GM19035 (cell line): ENCODE results near the gene BRD3OS.
"Not testable (repeated sequence)": the region's sequence is repeated elsewhere in the genome, so short reads cannot be mapped to it uniquely, and the experiment has no call there.

ENCODE experiments used
- ATAC-seq: cut with Tn5 transposase; IDR thresholded peaks from one replicate; pipeline ENCODE4 v1.9.1; 2021; ENCODE audit not compliant: unreplicated experiment

BRD3OS gene

GRCh38 chr9:134061688-134062371 is 36.5 kb downstream of the BRD3OS start:
- ATAC-seq: no peak

- no peak for ATAC-seq
Observed at GRCh38 chr9:134062461-134063087, 37.3 kb downstream of the BRD3OS start.

GRCh38 chr9:134063088-134063570 is 37.8 kb downstream of the BRD3OS start:
- no peak for ATAC-seq

DNA sequence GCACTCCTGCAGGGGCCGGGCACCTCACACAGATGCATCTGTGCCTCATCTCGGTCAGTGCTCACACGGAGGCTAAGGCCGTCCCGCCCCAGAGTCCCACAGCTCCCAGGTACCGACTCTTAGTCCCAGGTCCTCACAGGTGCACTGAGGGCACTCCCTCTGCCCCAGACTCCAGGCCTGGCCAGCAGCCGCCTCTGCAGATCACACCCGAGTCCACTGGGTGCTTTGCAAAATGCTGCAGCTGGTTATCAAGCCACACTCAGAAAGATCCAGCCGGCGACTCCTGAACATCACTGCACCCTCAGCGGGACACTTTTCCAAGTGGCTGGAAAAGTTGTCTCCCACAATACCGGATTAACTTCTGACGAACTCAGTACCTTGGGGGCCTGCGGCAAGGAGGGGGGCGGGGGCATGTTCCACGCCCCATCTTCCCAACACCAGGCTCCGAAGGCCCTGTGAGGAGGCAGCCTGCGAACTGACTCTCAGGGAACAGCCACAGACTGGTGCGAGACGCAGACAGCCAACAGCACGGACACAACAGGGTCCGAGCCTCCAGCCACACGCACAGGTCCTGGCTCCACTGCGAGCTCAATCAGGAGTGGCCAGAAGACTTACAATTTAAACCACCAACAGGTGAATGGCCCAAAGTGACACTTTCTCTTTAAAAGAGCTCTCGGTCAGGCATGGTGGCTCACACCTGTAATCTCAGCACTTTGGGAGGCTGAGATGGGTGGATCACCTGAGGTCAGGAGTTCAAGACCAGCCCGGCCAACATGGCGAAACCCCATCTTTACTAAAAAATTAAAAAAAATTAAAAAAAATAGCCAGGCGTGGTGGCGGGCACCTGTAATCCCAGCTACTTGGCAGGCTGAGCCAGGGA is 38.5 kb downstream of the BRD3OS start:
- ATAC-seq: no peak

DNA sequence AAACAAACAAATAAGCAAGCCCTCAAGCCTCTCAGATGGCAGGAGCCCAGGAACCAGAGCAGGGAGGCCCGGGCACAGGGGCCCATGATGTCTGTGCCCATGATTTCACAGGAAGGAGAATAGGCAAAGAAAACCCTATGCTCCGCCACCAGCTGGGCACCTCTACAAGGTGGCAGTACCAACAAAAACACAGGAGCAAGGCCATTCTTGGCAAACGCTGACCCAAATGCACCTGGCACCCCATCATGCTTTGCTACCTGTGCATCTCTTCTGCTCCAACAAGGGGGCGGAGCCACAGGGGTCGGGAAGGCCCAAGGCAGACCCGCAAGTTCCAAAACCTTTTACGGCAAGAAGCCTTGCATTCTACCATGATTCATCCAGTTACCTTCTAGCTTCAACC is 39.4 kb downstream of the BRD3OS start:
- no peak for ATAC-seq

- ATAC-seq: no peak
Observed at GRCh38 chr9:134065612-134066419, 40.5 kb downstream of the BRD3OS start.

DNA sequence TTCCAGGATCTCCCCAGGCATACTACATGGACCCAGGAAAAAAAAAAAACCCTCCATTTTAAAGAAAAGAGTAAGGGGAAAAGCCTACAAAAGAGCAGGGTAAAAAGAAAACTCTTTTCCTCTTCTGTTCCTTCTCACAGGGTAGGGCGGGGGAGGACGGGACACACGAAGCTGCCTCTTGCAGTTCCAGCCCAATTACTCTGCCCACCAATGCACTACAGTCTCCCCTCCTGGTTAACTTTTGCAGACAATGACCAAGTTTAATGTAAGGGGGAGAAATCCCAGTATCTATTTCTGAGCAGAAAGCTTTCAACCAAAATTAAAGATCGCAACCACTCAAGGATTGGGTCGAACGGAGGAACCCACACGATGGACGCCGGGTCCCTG is 41.2 kb downstream of the BRD3OS start:
- no peak for ATAC-seq

DNA sequence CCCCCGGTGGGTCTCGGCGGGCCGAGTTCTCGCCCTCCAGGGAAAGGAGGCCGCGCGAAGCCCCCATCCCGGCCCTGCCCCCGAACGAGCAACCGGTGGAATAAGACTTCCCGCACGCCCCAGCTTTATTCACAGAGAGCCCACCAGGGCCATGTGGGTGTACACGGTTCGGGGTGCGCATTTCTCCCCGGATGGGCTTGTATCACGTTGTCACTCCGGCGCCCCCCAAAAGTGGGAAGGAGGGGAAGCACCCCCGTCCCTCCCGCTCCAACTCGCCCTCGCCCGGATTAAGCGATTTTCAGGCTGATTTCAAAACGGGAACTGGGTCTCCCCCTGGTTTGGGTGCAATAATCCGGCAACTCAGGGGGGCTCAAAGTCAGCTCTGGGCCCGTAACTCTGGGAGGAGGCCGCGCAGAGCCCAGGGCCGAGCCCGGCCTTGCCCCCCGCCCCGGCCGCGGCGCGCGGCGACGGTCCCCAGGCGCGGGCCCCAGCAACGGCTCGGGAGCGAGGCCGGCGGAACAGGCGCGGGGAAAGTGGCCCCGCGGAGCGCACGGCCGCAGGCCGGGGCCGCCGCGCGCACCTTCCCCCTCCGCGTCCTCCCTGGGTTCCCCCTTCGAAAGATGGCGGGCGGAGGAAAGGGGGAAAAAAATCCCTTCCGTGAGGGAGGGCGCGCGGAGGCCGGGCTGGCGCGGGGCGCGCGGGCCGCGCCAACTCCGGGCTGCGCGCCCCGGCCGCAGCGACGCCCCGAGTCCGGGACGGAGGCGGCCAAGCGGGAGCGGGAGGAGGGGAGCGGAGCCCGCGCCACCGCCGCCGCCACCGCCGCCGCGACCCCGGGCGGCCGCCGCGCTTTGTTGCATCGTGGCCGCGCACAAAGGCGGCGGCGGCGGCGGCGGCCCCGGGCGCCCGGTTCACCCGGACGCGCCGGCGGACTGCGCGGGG is 41.9 kb downstream of the BRD3OS start:
- ATAC-seq: peak; percentile 33

DNA sequence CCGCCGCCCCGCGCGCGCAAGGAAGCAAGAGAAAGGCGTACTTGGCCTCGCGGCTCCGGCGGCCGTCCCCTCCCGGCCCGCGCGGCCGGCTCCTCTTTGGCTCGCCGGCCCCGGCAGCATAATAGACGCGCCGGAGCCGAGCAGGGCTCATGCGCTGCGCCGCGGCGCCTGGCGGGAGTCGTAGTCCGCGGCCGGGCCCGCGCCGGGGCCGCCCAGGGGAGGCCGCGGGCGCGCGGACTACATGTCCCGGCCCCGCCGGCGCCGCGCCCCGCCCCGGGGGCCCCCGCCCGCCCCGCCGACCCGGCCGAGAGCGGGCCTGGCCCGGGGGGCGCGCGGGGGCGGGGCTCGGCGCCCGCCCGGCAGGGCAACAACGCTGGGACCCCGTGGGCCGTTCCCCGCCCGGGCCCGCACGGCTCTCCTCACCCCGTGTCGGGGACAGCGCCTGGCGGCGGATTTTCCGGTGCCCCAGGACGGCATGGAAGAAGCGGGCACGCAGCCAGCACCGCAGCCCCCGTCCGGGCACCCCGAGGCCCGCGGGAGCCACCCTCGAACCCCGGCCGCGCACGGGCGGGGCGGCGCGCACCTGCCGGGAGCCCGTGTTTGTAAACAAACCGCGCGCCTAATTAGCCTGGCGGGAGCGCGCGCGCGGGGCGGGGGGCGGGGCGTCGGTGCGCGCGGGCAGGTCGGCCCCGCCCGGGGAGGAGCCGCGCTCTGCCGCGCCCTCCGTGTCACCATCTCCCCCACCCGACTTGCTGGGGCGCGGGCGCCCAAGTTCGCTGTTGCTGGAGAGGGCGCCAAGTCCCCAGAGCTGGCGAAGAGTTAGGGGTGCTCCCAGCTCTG is 42.8 kb downstream of the BRD3OS start, which contains the start of gene BRD3:
BRD3 (minus strand) TSS at position 123 of the 840 bp plus-strand sequence. CDS start 14,549 bp downstream, outside the sequence.
- peak; percentile 70 for ATAC-seq

DNA sequence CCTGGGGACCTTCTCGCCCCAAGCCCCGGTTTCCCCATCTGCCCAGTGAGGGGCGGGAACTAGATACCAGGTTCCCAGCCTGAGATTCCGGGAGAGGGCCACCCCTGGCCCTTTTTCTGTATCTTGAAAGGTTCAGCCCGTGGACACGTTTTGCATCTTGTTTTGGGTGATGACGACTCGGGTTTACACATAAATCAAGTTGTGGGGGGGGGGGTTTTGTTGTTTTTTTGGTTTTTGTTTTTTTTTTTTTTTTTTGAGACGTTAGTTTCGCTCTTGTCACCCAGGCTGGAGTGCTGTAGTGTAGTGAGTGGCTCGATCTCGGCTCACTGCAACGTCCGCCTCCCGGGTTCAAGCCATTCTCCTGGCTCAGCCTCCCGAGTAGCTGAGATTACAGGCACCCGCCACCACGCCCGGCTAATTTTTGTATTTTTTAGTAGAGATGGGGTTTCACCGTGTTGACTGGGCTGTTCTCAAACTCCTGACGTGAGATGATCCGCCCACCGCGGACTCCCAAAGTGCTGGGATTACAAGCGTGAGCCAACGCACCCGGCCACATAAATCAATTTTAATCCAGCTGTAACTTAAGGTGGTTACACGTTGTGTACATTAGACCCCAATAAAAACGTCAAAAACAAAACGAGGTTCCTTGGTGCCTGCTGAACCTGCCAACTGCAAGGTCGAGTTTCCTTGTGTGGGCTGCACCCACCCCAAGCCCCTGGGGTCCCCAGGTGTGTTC is 43.6 kb downstream of the BRD3OS start:
- no peak for ATAC-seq

GRCh38 chr9:134069480-134070399 is 44.5 kb downstream of the BRD3OS start:
- no peak for ATAC-seq

- ATAC-seq: no peak
Observed at GRCh38 chr9:134071149-134071548, 45.9 kb downstream of the BRD3OS start.

DNA sequence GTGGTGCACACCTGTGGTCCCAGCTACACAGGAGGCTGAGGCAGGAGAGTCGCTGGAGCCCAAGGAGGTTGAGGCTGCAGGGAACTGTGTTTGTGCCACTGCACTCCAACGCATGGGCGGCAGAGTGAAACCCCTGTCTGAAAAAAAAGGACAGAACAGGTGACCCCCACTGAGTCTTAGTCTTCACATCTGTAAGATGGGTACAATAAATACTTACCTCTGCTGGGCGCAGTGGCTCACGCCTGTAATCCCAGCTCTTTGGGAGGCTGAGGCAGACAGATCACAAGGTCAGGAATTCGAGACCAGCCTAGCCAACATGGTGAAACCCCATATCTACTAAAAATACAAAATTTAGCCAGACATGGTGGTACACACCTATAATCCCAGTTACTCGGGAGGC is 47.4 kb downstream of the BRD3OS start:
- not testable (repeated sequence) for ATAC-seq

DNA sequence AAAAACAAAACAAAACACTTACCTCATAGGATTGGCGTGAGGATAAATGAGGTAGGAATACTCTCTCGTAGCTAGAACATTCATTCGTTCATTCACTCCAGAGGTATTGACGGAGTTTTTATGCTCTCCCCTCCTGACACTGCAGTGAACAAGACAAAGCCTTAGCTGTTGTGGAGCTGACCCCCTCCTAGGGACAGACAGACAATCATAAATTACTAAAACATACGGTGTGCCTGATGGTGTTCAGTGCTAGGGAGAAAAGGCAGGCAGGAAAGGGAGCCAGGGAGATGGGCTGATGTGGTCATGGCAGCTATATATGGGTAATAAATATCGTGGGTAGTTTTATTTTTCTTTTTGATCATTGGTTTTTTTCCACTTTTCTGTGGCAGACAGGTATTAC is 48.2 kb downstream of the BRD3OS start:
- no peak for ATAC-seq

DNA sequence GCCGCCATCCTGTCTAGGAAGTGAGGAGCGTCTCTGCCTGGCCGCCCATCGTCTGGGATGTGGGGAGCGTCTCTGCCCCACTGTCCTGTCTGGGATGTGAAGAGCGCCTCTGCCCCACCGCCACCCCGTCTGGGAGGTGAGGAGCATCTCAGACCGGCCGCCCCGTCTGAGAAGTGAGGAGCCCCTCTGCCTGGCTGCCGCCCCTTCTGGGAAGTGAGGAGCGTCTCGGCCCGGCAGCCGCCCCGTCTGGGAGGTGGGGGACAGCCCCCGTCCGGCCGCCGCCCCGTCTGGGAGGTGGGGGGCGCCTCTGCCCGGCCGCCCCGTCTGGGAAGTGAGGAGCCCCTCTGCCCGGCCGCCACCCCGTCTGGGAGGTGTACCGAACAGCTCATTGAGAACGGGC is 50.4 kb downstream of the BRD3OS start:
- ATAC-seq: not testable (repeated sequence)

DNA sequence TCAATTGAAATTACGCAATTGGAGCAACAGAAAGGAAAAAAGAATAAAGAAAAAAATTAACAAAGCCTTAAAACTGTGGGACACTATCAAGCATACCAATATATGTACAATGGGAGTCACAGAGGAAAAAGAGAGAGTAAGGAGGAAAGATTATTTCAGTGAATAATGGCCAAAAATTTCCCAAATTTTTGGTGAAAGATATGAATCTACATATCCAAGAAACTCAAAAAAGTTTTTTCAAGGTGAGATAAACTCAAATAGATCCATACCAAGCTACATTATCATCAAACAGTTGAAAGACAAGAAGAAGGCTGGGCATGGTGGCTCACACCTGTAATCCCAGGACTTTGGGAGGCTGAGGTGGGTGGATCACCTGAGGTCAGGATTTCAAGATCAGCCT is 51.4 kb downstream of the BRD3OS start:
- no peak for ATAC-seq
